PC-9 (cell line): ENCODE measurements around the gene DTYMK.

Source experiments
- EZH2 ChIP-seq: fragments of 200-600 bp; sonication (generic); IDR thresholded peaks from 2 replicates; pipeline ENCODE4 v1.8.0; 2017; ENCODE audit warnings: antibody characterized with exemption, low read depth
- TF ChIP-seq, protein P1 (sequence below): fragments of 200-600 bp; sonication (generic); conservative IDR thresholded peaks from 2 replicates; pipeline ENCODE4 v1.6.1; 2017; ENCODE audit warnings: mixed run types, antibody characterized with exemption, mild to moderate bottlenecking, moderate library complexity

- TF ChIP-seq, protein P1, sequence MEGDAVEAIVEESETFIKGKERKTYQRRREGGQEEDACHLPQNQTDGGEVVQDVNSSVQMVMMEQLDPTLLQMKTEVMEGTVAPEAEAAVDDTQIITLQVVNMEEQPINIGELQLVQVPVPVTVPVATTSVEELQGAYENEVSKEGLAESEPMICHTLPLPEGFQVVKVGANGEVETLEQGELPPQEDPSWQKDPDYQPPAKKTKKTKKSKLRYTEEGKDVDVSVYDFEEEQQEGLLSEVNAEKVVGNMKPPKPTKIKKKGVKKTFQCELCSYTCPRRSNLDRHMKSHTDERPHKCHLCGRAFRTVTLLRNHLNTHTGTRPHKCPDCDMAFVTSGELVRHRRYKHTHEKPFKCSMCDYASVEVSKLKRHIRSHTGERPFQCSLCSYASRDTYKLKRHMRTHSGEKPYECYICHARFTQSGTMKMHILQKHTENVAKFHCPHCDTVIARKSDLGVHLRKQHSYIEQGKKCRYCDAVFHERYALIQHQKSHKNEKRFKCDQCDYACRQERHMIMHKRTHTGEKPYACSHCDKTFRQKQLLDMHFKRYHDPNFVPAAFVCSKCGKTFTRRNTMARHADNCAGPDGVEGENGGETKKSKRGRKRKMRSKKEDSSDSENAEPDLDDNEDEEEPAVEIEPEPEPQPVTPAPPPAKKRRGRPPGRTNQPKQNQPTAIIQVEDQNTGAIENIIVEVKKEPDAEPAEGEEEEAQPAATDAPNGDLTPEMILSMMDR = no peak
- TF ChIP-seq EZH2 = no peak
Observed at GRCh38 chr2:241635756-241636155, 50.9 kb downstream of the DTYMK start.
